HepG2 (cell line): ENCODE data around the gene TMTC2. TPM values are rescaled to one million over a fixed set of nuclear protein-coding genes. Genes with fewer than 3 reads are reported as not detected.

Source experiments
- ATAC-seq: fragments of 200-7000 bp; cut with Tn5 transposase; 3 replicates; pipeline ENCODE4 v1.9.1; 2020; ENCODE audit warnings: mild to moderate bottlenecking, moderate library complexity
- BruUV-seq: library from RNA; stranded (reverse); fragments of 400-500 nt; replicated peaks from 2 replicates; lab custom pipeline; 2021; lab: Mats Ljungman, UMichigan
- CTCF ChIA-PET: fragments of 300-600 bp; formaldehyde crosslinking; extraction: SDS; loops from one replicate; lab custom pipeline; 2021; ENCODE audit warnings: low total read pairs, inconsistent platforms, low intra/inter-chr PET ratio; lab: Yijun Ruan, JAX
- POLR2A ChIA-PET: fragments of 350-600 bp; sonication (Branson Sonifier 250); formaldehyde crosslinking; loops from one replicate; lab custom pipeline; 2020; ENCODE audit warnings: antibody characterized with exemption, inconsistent platforms; lab: Yijun Ruan, JAX
- DNase-seq: peaks from one replicate; pipeline ENCODE4 v3.0.0-alpha.2; 2015; ENCODE audit warnings: low spot score
- FAIRE-seq: peaks from 3 replicates; lab custom pipeline; 2011; peaks lifted over from hg19 to GRCh38; lab: Jason Lieb, UNC
- H2AFZ ChIP-seq: one replicate; pipeline ENCODE4 v1.6.1; 2011; ENCODE audit warnings: low read length, inconsistent platforms
- H3K27ac ChIP-seq: fragments of 300-600 bp; 3 replicates; pipeline ENCODE4 v1.8.0; 2011; ENCODE audit warnings: mixed run types, mild to moderate bottlenecking, mixed read lengths, low read length, inconsistent platforms; ENCODE audit not compliant: insufficient read depth; ENCODE audit errors: extremely low read length
- H3K27me3 ChIP-seq, 2 experiments: fragments of 200-600 bp in 1 of 2; 2 replicates in 1 of 2; 3 replicates in 1 of 2; pipeline versions ENCODE4 v1.6.0 to v1.8.0; 2011; ENCODE audit warnings: low read length in 2 of 2, mild to moderate bottlenecking in 2 of 2, moderate library complexity in 2 of 2, inconsistent platforms in 1 of 2; ENCODE audit not compliant: insufficient read depth in 2 of 2, control insufficient read depth in 1 of 2
- H3K36me3 ChIP-seq, 2 experiments: fragments of 200-600 bp in 1 of 2; replicated peaks in 1 of 2; 2 replicates in 1 of 2; 3 replicates in 1 of 2; pipeline versions ENCODE4 v1.5.1 to v1.8.0; 2011; ENCODE audit warnings: low read length in 2 of 2, inconsistent platforms in 1 of 2; ENCODE audit not compliant: insufficient read depth in 2 of 2, control insufficient read depth in 1 of 2
- H3K4me1 ChIP-seq: 2 replicates; pipeline ENCODE4 v1.5.1; 2012; ENCODE audit warnings: low read length, inconsistent platforms; ENCODE audit not compliant: insufficient read depth
- H3K4me2 ChIP-seq: 2 replicates; pipeline ENCODE4 v1.6.0; 2011; ENCODE audit warnings: low read depth, low read length, inconsistent platforms
- H3K4me3 ChIP-seq, 3 experiments: fragments of 200-600 bp in 1 of 3; sonication (generic), shearing (Covaris generic) in 1 of 3; replicated peaks in 1 of 3; 2 replicates each; pipeline ENCODE4 v1.5.1; 2011 to 2016; ENCODE audit warnings: low read length in 3 of 3, inconsistent platforms in 2 of 3, low read depth in 2 of 3, mild to moderate bottlenecking in 2 of 3, control low read depth in 1 of 3, mixed read lengths in 1 of 3; ENCODE audit not compliant: insufficient read depth in 1 of 3
- H3K79me2 ChIP-seq: one replicate; pipeline ENCODE4 v1.6.1; 2011; ENCODE audit warnings: low read length, inconsistent platforms; ENCODE audit not compliant: insufficient read depth
- H3K9ac ChIP-seq: 2 replicates; pipeline ENCODE4 v1.6.0; 2011; ENCODE audit warnings: mild to moderate bottlenecking, low read depth, low read length, inconsistent platforms; ENCODE audit not compliant: insufficient read depth
- H3K9me3 ChIP-seq: 2 replicates; pipeline ENCODE4 v1.5.1; 2012; ENCODE audit warnings: mild to moderate bottlenecking, low read length
- H4K20me1 ChIP-seq: 2 replicates; pipeline ENCODE4 v1.6.0; 2011; ENCODE audit warnings: inconsistent platforms, mild to moderate bottlenecking, low read length, moderate library complexity; ENCODE audit not compliant: insufficient read depth
- CHCHD3 ChIP-seq: sonication (generic); formaldehyde crosslinking; IDR thresholded peaks from 2 replicates; pipeline ENCODE4 v1.8.0; 2022; ENCODE audit warnings: mild to moderate bottlenecking, missing genetic modification reagents, moderate library complexity
- EED ChIP-seq: sonication (generic); formaldehyde crosslinking; IDR thresholded peaks from 2 replicates; pipeline ENCODE4 v1.5.0; 2020; ENCODE audit warnings: mild to moderate bottlenecking, missing genetic modification reagents
- EP300 ChIP-seq, 3 experiments: sonication (generic) in 1 of 3; formaldehyde crosslinking in 1 of 3; IDR thresholded peaks; 2 replicates each; pipeline versions ENCODE4 v1.5.1 to v1.6.1; 2011 to 2020; ENCODE audit warnings: low read depth in 2 of 3, low read length in 2 of 3, borderline replicate concordance in 1 of 3, improper control_type of control experiment in 1 of 3, mild to moderate bottlenecking in 1 of 3, missing genetic modification reagents in 1 of 3, moderate library complexity in 1 of 3
- FLYWCH1 ChIP-seq: sonication (generic); formaldehyde crosslinking; IDR thresholded peaks from 2 replicates; pipeline ENCODE4 v1.8.1; 2023; ENCODE audit warnings: mild to moderate bottlenecking, missing genetic modification reagents
- HNRNPLL ChIP-seq: fragments of 200-400 bp; formaldehyde crosslinking; IDR thresholded peaks from 2 replicates; pipeline ENCODE4 v1.6.1; 2017; ENCODE audit warnings: mild to moderate bottlenecking, low read depth, low read length; ENCODE audit not compliant: poor library complexity, severe bottlenecking
- IRF9 ChIP-seq: sonication (generic); formaldehyde crosslinking; IDR thresholded peaks from 2 replicates; pipeline ENCODE4 v1.8.0; 2022; ENCODE audit warnings: missing genetic modification reagents, mild to moderate bottlenecking, borderline replicate concordance
- MTF2 ChIP-seq: sonication (generic); formaldehyde crosslinking; IDR thresholded peaks from 2 replicates; pipeline ENCODE4 v1.5.0; 2020; ENCODE audit warnings: missing genetic modification reagents, borderline replicate concordance
- MXI1 ChIP-seq: IDR thresholded peaks from 3 replicates; pipeline ENCODE4 v1.6.1; 2012; ENCODE audit warnings: low read depth, low read length, inconsistent platforms, borderline replicate concordance
- SNAPC4 ChIP-seq: sonication (generic); formaldehyde crosslinking; IDR thresholded peaks from 2 replicates; pipeline ENCODE4 v1.4.0; 2020; ENCODE audit warnings: mild to moderate bottlenecking, missing genetic modification reagents
- ZNF234 ChIP-seq: sonication (generic); formaldehyde crosslinking; conservative IDR thresholded peaks from 2 replicates; pipeline ENCODE4 v1.5.1; 2020; ENCODE audit warnings: mild to moderate bottlenecking, missing genetic modification reagents
- ZNF24 ChIP-seq: fragments of 450-650 bp; IDR thresholded peaks from 2 replicates; pipeline ENCODE4 v1.6.1; 2017; ENCODE audit warnings: antibody characterized with exemption, mild to moderate bottlenecking
- ZNF562 ChIP-seq: sonication (generic); formaldehyde crosslinking; IDR thresholded peaks from 2 replicates; pipeline ENCODE4 v1.8.0; 2022; ENCODE audit warnings: missing genetic modification reagents, borderline replicate concordance
- WGBS: methylation state at CpG from one replicate; pipeline ENCODE4 v1.1.6; 2017; ENCODE audit warnings: low lambda C conversion rate; 5-methylcytosine and 5-hydroxymethylcytosine counted together
- in situ Hi-C: cut with HindIII; loops from 2 replicates; pipeline ENCODE4 v1.10.0; 2017; ENCODE audit warnings: low pct_unique_long_range_greater_than_20kb; ENCODE audit not compliant: extremely low pct_ligation_motif_present
- intact Hi-C: fragments of 100-400 bp; cut with micrococcal nuclease; formaldehyde crosslinking; loops from one replicate; pipeline ENCODE4 v1.10.0; 2022; ENCODE audit not compliant: unreplicated experiment
- polyA plus RNA-seq, 8 experiments: library from polyadenylated mRNA; depleted of rRNA in 3 of 8; stranded (reverse) in 7 of 8; unstranded in 1 of 8; fragments of >200 nt; fragmentation: Illumina TruSeq in 4 of 8; extraction: Trizol in 4 of 8; gene quantifications; 2 replicates each; pipeline versions ENCODE4 v1.2.1 to v1.2.3, GENCODE V29; 2011 to 2016; ENCODE audit warnings: low read depth in 4 of 8, missing spikeins in 1 of 8, mixed read lengths in 1 of 8; ENCODE audit not compliant: insufficient read depth in 1 of 8
- total RNA-seq, 5 experiments: library from RNA; depleted of rRNA; stranded (reverse); fragments of >200 nt; fragmentation: Illumina TruSeq; extraction: Trizol; gene quantifications; 2 replicates each; pipeline ENCODE4 v1.2.3, GENCODE V29; 2016; ENCODE audit warnings: low read depth in 1 of 5
- TF ChIP-seq, protein P1 (sequence below): IDR thresholded peaks from 2 replicates; pipeline ENCODE4 v1.6.1; 2016; ENCODE audit warnings: low read depth, control low read depth
- TF ChIP-seq, protein P2 (sequence below): sonication (generic); IDR thresholded peaks from 2 replicates; pipeline ENCODE4 v1.6.1; 2016; ENCODE audit warnings: low read depth, borderline replicate concordance

Gene TMTC2
- total and polyA plus RNA-seq, 2 of the 13 experiments (the other 11 are each of a cell fraction or from before 2014, with no cell fraction given) = 0.55 to 0.63 TPM

- no peak for TF ChIP-seq SNAPC4 (CRISPR knock-in tag)
- TF ChIP-seq MTF2 = no peak
- TF ChIP-seq, all 625 proteins: peak for 0
Measured at GRCh38 chr12:82963956-82964355, 277.2 kb downstream of the TMTC2 start (continued).

DNA sequence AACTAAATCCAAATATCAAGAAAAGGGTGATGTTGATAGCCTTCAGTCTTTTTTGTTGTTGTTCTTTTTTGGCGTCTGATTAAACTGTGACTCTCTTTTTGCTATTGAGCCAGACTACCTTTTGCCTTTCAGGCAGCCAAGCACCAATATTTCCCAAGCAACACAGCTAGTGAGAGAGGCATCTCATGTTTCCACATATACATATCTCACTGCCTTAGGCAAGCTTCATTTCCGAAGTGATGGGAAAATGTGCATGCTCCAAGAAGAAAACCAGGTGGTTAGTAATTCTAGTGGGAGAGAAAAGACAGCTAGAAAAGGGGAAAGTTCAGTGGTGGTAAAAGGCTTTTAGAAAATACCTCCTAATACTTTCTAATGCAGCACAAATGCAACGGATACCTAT, 277.7 kb downstream of the TMTC2 start:
- 2% methylated on average over 3 of the region's 3 CpGs for WGBS
- no peak overlapping the region for H3K9ac ChIP-seq
- H3K27me3 ChIP-seq = no peaks in the 10 kb centered on the region
- intact Hi-C loops (no loop called here), in situ Hi-C loops (no loop called here)
- no peak for FAIRE-seq
- POLR2A ChIA-PET = no interaction called here
- no peaks in the 10 kb centered on the region for H3K79me2 ChIP-seq
- H3K36me3 ChIP-seq = no peaks in the 10 kb centered on the region
- H3K4me1 ChIP-seq = no peaks in the 10 kb centered on the region
- no peak overlapping the region for H2AFZ ChIP-seq
- DNase-seq = no peak
- CTCF ChIA-PET = no interaction called here
- H3K27ac ChIP-seq = no peak overlapping the region
- no peak overlapping the region for H3K4me3 ChIP-seq
- H3K4me2 ChIP-seq = no peak overlapping the region
- H3K9me3 ChIP-seq = no peaks in the 10 kb centered on the region
- H4K20me1 ChIP-seq = no peaks in the 10 kb centered on the region
- ATAC-seq = no peak
- BruUV-seq = no TSS peak
- TF ChIP-seq CHCHD3 (CRISPR knock-in tag) (no peak), IRF9 (CRISPR knock-in tag) (no peak), FLYWCH1 (no peak), MXI1 (no peak), EP300 (IDR thresholded peaks at IDR 0.05; ENCODE audit: low read depth in 2 of 2, low read length in 2 of 2) (no peak), EP300 (CRISPR knock-in tag; IDR thresholded peaks at IDR 0.05; ENCODE audit: borderline replicate concordance) (no peak), ZNF234 (CRISPR knock-in tag) (no peak), ZNF24 (no peak), HNRNPLL (no peak), EED (CRISPR knock-in tag) (no peak), ZNF562 (CRISPR knock-in tag) (no peak)
- TF ChIP-seq, protein P1, sequence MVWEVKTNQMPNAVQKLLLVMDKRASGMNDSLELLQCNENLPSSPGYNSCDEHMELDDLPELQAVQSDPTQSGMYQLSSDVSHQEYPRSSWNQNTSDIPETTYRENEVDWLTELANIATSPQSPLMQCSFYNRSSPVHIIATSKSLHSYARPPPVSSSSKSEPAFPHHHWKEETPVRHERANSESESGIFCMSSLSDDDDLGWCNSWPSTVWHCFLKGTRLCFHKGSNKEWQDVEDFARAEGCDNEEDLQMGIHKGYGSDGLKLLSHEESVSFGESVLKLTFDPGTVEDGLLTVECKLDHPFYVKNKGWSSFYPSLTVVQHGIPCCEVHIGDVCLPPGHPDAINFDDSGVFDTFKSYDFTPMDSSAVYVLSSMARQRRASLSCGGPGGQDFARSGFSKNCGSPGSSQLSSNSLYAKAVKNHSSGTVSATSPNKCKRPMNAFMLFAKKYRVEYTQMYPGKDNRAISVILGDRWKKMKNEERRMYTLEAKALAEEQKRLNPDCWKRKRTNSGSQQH (CRISPR knock-in tag) = no peak
- TF ChIP-seq, protein P2, sequence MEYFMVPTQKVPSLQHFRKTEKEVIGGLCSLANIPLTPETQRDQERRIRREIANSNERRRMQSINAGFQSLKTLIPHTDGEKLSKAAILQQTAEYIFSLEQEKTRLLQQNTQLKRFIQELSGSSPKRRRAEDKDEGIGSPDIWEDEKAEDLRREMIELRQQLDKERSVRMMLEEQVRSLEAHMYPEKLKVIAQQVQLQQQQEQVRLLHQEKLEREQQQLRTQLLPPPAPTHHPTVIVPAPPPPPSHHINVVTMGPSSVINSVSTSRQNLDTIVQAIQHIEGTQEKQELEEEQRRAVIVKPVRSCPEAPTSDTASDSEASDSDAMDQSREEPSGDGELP = no peak
